ENCODE results near the gene GREB1L.

- TF ChIP-seq SMAD3 (CRISPR knock-in tag; conservative IDR thresholded peaks at IDR 0.05) = no peak
- TF ChIP-seq, protein P1, sequence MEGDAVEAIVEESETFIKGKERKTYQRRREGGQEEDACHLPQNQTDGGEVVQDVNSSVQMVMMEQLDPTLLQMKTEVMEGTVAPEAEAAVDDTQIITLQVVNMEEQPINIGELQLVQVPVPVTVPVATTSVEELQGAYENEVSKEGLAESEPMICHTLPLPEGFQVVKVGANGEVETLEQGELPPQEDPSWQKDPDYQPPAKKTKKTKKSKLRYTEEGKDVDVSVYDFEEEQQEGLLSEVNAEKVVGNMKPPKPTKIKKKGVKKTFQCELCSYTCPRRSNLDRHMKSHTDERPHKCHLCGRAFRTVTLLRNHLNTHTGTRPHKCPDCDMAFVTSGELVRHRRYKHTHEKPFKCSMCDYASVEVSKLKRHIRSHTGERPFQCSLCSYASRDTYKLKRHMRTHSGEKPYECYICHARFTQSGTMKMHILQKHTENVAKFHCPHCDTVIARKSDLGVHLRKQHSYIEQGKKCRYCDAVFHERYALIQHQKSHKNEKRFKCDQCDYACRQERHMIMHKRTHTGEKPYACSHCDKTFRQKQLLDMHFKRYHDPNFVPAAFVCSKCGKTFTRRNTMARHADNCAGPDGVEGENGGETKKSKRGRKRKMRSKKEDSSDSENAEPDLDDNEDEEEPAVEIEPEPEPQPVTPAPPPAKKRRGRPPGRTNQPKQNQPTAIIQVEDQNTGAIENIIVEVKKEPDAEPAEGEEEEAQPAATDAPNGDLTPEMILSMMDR (IDR thresholded peaks at IDR 0.05 in 2 of 3, conservative IDR thresholded peaks at IDR 0.05 in 1 of 3; ENCODE audit: insufficient read depth in 2 of 3, low read depth in 1 of 3, low read length in 3 of 3) = no peak
- TF ChIP-seq ZNF780A (CRISPR knock-in tag; IDR thresholded peaks at IDR 0.05) = no peak
- no peak for TF ChIP-seq CEBPB (tag; IDR thresholded peaks at IDR 0.05)
- no peak for TF ChIP-seq ZNF431 (CRISPR knock-in tag; IDR thresholded peaks at IDR 0.05)
- no peak for TF ChIP-seq PCBP2 (IDR thresholded peaks at IDR 0.05; ENCODE audit: low read depth, low read length, poor library complexity, severe bottlenecking)
- TF ChIP-seq STAT5B (CRISPR knock-in tag; IDR thresholded peaks at IDR 0.05) = no peak
Observed at GRCh38 chr18:21230436-21230835, 11.6 kb upstream of the GREB1L start.
